ENCODE measurements around the gene PLK3.

- TF ChIP-seq PATZ1 (CRISPR knock-in tag; IDR thresholded peaks at IDR 0.05; ENCODE audit: borderline replicate concordance): no peak
- no peak for TF ChIP-seq GLIS3 (CRISPR knock-in tag; IDR thresholded peaks at IDR 0.05)
- TF ChIP-seq ZC3H10 (CRISPR knock-in tag; IDR thresholded peaks at IDR 0.05): no peak
- TF ChIP-seq ZNF8 (CRISPR knock-in tag; IDR thresholded peaks at IDR 0.05): no peak
- no peak for TF ChIP-seq BACH2 (CRISPR knock-in tag; IDR thresholded peaks at IDR 0.05; ENCODE audit: borderline replicate concordance)
- TF ChIP-seq ZFP3 (CRISPR knock-in tag; IDR thresholded peaks at IDR 0.05): no peak
Measured at GRCh38 chr1:44853201-44853600, 53.0 kb downstream of the PLK3 start.
